Lung microvascular endothelial cell (primary cell): ENCODE results near the gene RAMP3. TPM values are rescaled to one million over a fixed set of nuclear protein-coding genes. Genes with fewer than 3 reads are reported as not detected.
"Not testable (repeated sequence)": the region's sequence is repeated elsewhere in the genome, so short reads cannot be mapped to it uniquely, and the experiment has no call there.

ENCODE experiments used
- DNase-seq, 2 donors: peaks; one replicate each; pipeline versions ENCODE4 v3.0.0 to v3.0.0-alpha.2; 2010; ENCODE audit warnings: low read depth in 2 of 2
- total RNA-seq: library from RNA; depleted of rRNA; stranded (reverse); fragments of >200 nt; gene quantifications from 2 replicates; pipeline ENCODE4 v1.2.1, GENCODE V29; 2014

Gene RAMP3
- total RNA-seq, 1 donor from 2014 or later, result 218 TPM

- DNase-seq, result no peak
These were observed 33.0 kb downstream of the RAMP3 start for GRCh38 chr7:45190406-45191165.

- no peak for DNase-seq
These were observed 33.8 kb downstream of the RAMP3 start for GRCh38 chr7:45191396-45191795.

- peak; percentile 7 to 62 for DNase-seq
These were observed 35.0 kb downstream of the RAMP3 start for GRCh38 chr7:45192621-45193041.

GRCh38 chr7:45193828-45194227, 36.2 kb downstream of the RAMP3 start:
- no peak for DNase-seq

- DNase-seq, result no peak
These were observed 38.8 kb downstream of the RAMP3 start for GRCh38 chr7:45196374-45196773.

GRCh38 chr7:45197461-45197860, 39.9 kb downstream of the RAMP3 start:
- DNase-seq, result no peak

GRCh38 chr7:45198986-45199385, 41.4 kb downstream of the RAMP3 start:
- DNase-seq, result no peak

- DNase-seq, result no peak
These were observed 41.9 kb downstream of the RAMP3 start for GRCh38 chr7:45199506-45199905.

- no peak for DNase-seq
These were observed 45.0 kb downstream of the RAMP3 start for GRCh38 chr7:45202625-45203024.

- DNase-seq, result no peak
These were observed 45.4 kb downstream of the RAMP3 start for GRCh38 chr7:45203036-45203435.

- DNase-seq, result peak in 1 of 2 donors; percentile 30
These were observed 45.9 kb downstream of the RAMP3 start for GRCh38 chr7:45203459-45203858.

- peak in 1 of 2 donors; percentile 20 for DNase-seq
These were observed 46.4 kb downstream of the RAMP3 start for GRCh38 chr7:45203936-45204445.

GRCh38 chr7:45206266-45206665, 48.7 kb downstream of the RAMP3 start:
- DNase-seq, result not testable (repeated sequence)

- not testable (repeated sequence) for DNase-seq
These were observed 52.3 kb downstream of the RAMP3 start for GRCh38 chr7:45209909-45210308.

GRCh38 chr7:45211066-45211465, 53.5 kb downstream of the RAMP3 start:
- DNase-seq, result no peak

- no peak for DNase-seq
These were observed 54.4 kb downstream of the RAMP3 start for GRCh38 chr7:45211958-45212357.

- no peak for DNase-seq
These were observed 55.0 kb downstream of the RAMP3 start for GRCh38 chr7:45212606-45213005.

GRCh38 chr7:45215601-45216062, 58.0 kb downstream of the RAMP3 start:
- no peak for DNase-seq

GRCh38 chr7:45216181-45216580, 58.6 kb downstream of the RAMP3 start:
- no peak for DNase-seq

- no peak for DNase-seq
These were observed 59.1 kb downstream of the RAMP3 start for GRCh38 chr7:45216622-45217165.

GRCh38 chr7:45217358-45217757, 59.8 kb downstream of the RAMP3 start:
- peak in 1 of 2 donors; percentile 44 for DNase-seq

GRCh38 chr7:45219130-45219529, 61.5 kb downstream of the RAMP3 start:
- no peak for DNase-seq
